CMK (cell line): ENCODE results near the gene HORMAD2.
"Not testable (repeated sequence)": the region's sequence is repeated elsewhere in the genome, so short reads cannot be mapped to it uniquely, and the experiment has no call there.

Experiments used
- DNase-seq: peaks from one replicate; pipeline ENCODE4 v3.0.0-alpha.2; 2010; ENCODE audit warnings: low read depth

HORMAD2 gene

GRCh38 chr22:30056015-30056414 is 24.2 kb upstream of the HORMAD2 start:
- no peak for DNase-seq

- no peak for DNase-seq
Observed at GRCh38 chr22:30057375-30057774, 22.9 kb upstream of the HORMAD2 start.

GRCh38 chr22:30059346-30060020 is 20.8 kb upstream of the HORMAD2 start:
- DNase-seq: not testable (repeated sequence)

- not testable (repeated sequence) for DNase-seq
Observed at GRCh38 chr22:30061094-30061493, 19.2 kb upstream of the HORMAD2 start.

- DNase-seq: no peak
Observed at GRCh38 chr22:30062259-30062658, 18.0 kb upstream of the HORMAD2 start.

- no peak for DNase-seq
Observed at GRCh38 chr22:30062950-30063349, 17.3 kb upstream of the HORMAD2 start.

GRCh38 chr22:30064172-30064571 is 16.1 kb upstream of the HORMAD2 start:
- DNase-seq: no peak

GRCh38 chr22:30073743-30074142 is 6.5 kb upstream of the HORMAD2 start:
- DNase-seq: no peak

- no peak for DNase-seq
Observed at GRCh38 chr22:30074147-30074546, 6.1 kb upstream of the HORMAD2 start.

GRCh38 chr22:30074994-30075393 is 5.3 kb upstream of the HORMAD2 start:
- no peak for DNase-seq

- DNase-seq: no peak
Observed at GRCh38 chr22:30077279-30077880, 2.9 kb upstream of the HORMAD2 start.

GRCh38 chr22:30078320-30079311 is 1.6 kb upstream of the HORMAD2 start:
- no peak for DNase-seq

- DNase-seq: no peak
Observed at GRCh38 chr22:30080805-30081204, 541 bp downstream of the HORMAD2 start.

GRCh38 chr22:30086496-30086895 is 6.2 kb downstream of the HORMAD2 start:
- DNase-seq: no peak

- DNase-seq: not testable (repeated sequence)
Observed at GRCh38 chr22:30087037-30087436, 6.8 kb downstream of the HORMAD2 start.

GRCh38 chr22:30087611-30088010 is 7.3 kb downstream of the HORMAD2 start:
- no peak for DNase-seq

GRCh38 chr22:30088468-30088867 is 8.2 kb downstream of the HORMAD2 start:
- DNase-seq: no peak

- no peak for DNase-seq
Observed at GRCh38 chr22:30089655-30089974, 9.4 kb downstream of the HORMAD2 start.

GRCh38 chr22:30092686-30093085 is 12.4 kb downstream of the HORMAD2 start:
- DNase-seq: no peak

GRCh38 chr22:30094804-30095203 is 14.5 kb downstream of the HORMAD2 start:
- no peak for DNase-seq

- DNase-seq: no peak
Observed at GRCh38 chr22:30097861-30098260, 17.6 kb downstream of the HORMAD2 start.

- not testable (repeated sequence) for DNase-seq
Observed at GRCh38 chr22:30100770-30101169, 20.5 kb downstream of the HORMAD2 start.
